ENCODE measurements around the gene FGD3.

Gene FGD3

DNA sequence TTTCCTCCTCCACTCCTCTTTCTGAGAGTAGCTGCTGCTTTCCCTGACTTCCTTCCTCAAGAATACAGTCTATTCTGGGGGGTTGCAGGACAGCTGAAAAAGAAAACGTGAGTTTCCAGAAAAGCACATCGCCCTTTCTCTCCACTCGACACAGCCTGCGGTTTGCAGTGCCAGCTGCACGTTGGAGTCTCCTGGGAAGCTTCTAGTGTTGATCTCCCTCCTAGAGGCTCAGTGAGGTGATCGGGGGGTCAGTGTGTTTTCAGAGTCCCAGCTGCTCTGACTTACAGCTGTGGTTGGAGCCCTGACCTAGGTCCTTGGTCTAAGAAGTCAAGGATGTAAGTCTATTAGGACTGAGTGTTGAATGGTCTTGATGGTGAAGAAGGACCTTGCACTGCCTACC is 86.2 kb downstream of the FGD3 start:
- DNase-seq: no peak

DNA sequence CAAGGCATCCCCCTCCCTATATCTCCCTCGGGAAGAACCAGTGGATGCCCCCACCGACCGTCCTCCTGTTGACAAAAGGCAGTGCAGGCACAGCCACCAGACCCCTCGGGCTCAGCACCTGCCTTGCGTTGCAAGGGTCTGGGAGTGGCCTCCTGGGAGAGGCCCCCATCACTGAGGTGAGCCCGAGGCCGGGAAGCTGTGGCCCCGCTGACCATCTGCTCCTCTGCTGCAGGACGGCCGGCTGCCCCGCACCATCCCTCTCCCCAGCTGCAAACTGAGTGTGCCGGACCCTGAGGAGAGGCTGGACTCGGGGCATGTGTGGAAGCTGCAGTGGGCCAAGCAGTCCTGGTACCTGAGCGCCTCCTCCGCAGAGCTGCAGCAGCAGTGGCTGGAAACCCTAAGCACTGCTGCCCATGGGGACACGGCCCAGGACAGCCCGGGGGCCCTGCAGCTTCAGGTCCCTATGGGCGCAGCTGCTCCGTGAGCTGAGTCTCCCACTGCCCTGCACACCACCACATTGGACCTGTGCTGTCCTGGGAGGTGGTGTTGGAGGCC is 87.9 kb downstream of the FGD3 start:
- DNase-seq: no peak

DNA sequence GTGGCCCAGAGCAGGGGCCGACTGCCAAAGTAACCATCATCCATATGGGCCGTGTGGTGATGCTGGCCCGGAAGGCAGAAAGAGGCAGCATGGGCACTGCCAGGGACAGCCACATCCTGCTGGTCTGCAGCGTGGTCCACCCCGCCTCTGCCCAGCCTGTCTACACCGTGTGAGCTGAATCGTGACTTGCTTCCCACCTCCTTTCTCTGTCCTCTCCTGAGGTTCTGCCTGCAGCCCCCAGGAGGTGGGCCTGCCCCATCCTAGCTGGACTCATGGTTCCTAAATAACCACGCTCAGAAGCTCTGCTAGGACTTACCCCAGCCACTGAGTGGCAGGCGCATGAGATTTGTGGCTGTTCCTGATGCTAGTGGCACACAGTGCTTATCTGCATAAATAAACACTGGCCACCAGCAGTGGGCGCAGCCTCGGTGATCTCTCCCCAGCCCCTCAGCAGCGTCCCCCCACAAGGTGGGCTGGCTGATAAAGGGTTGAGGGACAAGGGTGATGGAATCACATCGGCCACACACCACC is 88.6 kb downstream of the FGD3 start:
- no peak for DNase-seq

DNA sequence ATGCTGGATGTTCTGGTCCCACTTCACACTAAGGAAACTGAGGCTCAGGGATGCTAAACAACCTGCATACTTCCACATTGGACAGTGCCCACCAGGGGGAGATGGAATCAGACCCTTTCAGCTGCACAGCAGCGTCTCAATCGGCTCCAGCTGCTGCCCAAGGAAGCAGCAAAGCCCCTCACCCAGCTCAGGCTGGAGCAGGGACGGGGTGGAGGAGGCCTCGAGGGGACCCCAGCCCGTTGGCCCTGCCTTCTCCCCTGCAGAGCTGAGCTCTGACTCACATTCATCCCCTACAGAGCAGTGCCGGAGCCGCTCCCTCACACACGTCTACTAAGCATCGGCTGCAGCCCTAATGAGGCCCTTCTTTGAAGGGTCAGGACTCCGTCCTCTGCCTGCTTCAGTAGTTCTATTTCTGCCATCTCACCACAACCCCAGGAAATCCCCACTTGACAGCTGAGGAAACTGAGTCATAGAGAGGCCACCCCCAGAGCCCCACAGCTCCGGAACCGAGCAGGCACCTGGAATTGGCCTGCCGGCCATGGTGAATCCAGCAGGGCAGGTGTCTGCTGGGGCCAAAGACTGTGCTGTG is 89.7 kb downstream of the FGD3 start:
- no peak for DNase-seq

DNA sequence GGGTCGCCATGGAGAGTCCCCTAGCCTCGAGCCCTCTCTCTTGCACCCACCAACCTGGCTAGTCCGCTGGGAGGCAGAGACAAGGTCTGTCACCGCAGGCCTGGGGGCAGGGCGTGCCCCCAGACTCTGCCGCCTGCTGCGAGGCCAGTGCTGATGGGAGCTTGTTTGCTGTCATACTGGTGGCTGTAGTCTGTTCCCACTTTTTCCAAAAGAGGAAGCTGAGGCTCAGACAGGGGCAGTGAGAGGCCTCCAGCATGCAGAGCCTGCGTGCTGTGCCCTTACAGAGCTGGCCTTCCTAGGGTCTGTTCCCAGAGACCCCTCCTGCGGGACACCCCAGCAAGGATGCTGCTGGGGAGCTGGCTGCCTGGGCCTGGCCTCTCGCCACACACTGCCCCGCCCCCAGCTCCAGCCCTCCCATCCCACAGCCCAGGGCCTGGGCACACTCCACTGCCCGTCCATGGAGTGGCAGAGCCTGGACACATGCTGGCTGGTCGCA is 90.2 kb downstream of the FGD3 start:
- no peak for DNase-seq

DNA sequence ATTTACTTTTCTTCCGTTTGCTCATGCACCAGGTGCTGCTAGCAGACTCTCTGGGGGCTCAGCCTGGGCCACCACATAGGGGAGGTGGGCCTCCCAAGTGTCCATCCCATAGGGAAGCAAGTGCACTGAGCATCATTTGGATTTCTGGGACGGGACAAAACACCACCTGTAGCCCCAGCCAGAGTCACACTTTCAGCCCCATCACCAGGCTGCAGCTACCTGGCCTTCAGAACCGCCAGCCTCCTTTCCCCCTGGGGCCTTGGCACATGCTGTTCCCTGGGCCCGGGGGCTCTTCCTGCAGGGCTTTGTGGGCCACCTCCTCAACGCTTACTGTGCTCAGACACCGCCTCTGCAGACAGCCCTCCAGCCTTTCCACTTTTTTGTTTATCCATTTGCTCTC is 91.6 kb downstream of the FGD3 start:
- DNase-seq: no peak

DNA sequence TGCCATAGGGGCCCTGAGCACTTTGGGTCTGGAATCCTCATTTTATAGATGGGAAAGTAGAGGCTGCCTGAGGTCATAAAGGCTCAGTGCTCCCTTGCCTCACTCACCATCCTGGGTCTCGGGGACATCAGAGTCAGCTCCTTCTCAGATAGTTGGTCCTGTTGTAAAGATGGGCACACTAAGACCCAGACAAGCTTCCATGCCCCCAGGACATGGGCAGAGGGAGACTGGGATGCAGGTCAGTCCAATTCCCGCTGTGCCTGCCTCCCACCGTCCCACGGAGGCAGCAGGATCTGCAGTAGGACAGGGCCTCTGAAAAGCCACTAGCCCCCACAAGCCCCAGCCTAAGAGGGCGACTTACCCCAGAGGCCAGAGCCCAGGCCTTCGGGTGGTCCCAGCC is 92.1 kb downstream of the FGD3 start:
- no peak for DNase-seq

DNA sequence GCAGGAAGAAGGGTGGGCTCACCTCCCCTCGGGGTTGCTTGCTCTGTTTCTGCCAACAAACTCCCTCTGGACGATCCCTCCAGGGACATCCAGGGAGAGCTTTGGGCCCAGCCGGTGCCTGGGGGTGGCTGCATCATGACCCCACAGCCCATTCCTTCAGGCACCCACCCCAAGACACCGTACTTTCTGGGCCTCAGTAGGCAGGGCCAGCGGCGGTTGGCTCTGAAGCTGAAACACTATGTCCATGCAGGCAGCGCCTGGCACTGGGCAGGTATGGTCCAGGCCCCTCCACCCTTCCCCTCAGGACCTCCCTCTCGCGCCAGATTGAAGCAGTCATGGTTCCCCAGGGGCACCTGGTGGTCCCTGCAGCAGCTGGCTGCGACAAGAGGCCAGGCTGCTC is 92.7 kb downstream of the FGD3 start:
- DNase-seq: no peak

DNA sequence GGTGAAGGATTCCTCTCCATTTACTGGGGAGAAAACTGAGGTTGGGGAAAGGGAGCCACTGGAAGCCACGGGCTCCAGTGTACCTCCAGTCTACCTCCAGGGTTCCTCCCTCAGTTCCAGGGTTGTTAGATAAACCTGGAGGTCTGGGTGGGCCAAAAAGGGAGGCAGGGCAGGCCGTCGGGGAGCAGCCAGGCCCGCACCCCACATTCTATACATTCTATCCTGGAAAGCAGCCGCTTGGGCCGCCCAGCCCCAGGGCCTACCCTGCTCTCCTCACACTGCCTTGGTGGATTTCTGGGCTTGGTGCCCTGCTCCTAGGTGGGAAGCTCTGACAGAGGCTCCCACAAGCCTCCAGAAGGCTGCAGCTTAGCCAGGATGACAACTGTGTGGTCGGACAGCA is 93.1 kb downstream of the FGD3 start:
- DNase-seq: no peak

DNA sequence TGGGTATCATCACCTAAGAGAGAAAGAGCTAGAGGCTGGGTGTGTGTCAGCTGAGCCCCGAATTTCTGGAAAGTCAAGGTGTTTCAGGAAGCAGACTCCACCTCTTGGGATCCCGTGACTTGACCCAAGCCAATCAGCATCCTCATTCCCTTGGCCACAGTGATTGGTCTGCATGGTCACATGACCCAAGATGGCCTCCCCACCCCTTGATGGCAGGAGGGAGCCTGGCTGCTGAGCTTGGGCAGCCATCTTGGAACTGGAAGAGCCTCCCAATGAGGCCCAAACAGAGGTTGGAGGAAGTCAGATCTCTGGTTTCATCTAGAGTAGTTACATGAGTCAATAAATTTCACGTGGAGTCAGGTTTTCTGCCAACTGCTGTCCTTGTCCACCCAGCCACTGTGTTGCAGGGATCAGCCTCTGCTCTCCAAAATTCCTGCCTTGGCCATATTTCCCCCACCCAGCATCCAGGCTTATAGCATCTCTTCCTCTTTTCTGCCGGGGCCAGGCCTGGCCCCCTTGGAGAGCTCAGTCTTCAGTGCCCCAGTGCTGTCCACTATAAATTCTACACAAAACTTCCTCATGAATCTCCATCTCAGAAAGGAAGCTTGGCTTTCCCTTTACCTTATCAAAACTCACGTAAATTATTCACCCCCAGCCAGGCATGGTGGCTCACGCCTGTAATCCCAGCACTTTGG is 93.9 kb downstream of the FGD3 start:
- no peak for DNase-seq

DNA sequence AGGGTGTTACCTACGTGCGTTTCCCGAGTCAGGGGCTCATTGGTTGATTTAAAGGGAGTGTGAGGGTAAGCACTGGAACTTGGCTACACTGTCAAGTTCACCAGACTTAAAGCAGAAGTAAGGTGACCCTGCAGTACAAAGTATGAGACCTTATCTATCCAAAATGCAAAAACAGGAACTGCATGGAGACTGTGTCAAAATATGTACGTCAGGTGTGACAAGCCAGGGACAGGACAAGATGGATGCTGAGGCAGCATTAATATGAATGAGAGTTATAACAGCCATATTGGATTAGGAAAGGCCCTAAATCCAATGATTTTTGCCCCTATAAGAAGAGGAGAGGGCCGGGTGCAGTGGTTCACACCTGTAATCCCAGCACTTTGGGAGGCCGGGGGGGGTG is 95.8 kb downstream of the FGD3 start:
- DNase-seq: no peak

DNA sequence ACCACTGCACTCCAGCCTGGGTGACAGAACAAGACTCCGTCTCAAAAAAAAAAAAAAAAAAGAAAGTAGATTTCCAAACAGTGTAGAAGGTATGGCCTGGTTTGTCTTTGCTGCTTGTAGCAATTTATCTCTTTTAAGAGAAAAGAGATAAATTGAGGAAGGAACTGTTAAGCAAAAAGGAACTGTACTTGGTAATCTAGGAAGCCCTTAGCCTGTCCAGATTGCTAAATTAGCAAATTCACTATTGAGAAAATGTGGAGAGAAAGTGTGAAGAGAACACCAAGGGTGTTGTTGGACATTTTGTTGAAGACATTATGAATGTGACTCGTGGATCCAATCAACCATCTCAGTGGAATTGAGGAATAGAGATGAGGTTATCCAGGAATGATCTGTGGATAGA is 98.2 kb downstream of the FGD3 start:
- no peak for DNase-seq

DNA sequence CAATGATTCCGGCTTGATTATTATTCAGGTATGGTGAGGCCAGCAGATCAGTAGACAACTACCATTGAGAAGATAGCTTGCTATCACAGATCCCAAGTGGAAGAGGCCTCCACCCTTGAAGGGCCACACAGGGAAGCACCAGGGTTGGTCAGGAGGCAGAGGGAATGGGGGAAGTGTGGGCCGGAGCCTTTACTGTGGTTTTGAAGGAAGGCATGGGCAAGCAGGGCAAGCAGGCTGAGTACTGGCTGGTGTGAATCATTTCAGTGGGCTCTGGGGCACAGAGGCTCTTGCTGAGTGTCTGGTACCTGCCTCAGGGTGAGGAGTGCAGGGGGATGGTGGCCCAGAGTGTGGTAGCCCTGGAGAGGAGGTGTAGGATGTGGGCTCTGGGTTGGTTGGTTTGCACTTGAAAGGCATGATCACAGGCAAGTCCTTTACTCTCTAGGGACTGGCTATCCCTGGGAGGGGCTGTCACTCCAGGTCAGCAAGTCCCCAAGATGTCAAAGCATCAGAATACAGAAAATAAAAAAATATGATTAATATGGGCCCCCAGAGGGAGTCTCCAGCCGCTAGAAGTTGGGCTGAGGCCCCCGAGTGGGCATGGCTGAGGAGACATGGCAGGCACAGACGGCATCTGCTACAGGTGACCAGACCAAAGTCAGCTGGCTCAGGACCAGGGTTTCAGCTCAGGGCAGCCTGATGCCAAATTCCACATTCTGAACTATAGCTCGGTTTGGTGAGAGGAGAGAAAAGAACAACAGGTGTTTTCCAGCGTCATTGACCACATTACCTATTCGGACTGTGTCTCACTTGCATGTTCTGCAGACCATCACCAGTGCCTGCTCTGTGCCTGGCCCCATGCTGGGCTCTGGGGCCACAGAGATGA is 101.5 kb downstream of the FGD3 start:
- DNase-seq: no peak

DNA sequence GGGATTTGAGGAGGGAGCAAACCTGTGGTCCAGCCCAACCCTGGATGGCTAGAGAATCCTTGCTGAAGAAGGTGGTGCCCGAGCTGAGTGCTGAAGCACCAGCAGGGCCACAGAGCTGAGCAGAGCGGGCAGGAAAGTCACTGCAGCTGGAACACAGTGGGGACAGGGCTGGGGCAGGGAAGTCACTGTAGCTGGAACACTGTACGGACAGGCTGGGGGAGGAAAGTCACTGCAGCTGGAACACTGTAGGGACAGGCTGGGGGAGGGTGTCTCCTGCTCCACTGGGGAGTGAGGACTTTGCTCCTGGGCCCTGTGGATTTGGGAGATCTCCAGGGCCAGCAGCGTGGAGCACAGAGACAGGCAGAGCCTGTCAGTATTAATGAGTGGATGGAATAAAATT is 102.2 kb downstream of the FGD3 start:
- no peak for DNase-seq

DNA sequence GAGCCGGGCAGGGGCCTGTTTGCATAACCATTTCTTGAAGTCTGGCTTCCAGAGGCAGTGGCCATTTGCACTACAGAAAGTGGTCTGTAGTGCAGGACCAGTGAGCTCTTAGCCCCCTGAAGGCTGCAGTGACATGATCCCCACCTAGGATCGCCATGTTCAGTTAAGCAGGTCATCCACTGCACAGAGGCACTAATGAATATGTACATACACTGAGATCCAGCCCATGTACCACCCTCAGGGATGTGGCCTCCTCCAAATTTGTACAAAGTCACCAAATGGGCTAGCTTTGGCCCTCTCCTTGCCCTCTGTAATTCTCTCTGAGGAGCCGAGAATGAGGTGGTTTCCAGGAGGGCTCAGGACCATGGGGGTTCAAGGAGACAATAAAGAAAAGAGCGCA is 102.9 kb downstream of the FGD3 start:
- no peak for DNase-seq

DNA sequence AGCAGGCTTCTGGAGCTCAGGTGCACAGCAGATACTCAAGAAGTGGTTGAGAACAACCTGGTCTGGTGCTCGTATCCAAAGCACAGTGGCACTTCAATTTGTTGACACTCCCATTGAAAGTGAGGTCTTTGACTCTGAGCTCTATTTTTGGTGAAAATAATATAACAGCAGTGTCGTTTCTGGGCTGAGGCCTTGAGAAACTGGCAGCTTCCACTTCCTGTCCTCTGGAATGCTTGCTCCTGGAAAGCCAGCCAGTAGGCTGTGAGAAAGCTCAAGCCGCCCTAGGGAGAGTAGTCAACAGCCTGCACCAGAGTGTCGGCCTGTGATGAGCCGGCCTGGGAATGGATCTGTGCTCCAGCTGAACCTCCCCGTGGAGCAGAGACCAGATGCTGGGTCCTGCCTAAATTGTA is 104.4 kb downstream of the FGD3 start:
- no peak for DNase-seq

DNA sequence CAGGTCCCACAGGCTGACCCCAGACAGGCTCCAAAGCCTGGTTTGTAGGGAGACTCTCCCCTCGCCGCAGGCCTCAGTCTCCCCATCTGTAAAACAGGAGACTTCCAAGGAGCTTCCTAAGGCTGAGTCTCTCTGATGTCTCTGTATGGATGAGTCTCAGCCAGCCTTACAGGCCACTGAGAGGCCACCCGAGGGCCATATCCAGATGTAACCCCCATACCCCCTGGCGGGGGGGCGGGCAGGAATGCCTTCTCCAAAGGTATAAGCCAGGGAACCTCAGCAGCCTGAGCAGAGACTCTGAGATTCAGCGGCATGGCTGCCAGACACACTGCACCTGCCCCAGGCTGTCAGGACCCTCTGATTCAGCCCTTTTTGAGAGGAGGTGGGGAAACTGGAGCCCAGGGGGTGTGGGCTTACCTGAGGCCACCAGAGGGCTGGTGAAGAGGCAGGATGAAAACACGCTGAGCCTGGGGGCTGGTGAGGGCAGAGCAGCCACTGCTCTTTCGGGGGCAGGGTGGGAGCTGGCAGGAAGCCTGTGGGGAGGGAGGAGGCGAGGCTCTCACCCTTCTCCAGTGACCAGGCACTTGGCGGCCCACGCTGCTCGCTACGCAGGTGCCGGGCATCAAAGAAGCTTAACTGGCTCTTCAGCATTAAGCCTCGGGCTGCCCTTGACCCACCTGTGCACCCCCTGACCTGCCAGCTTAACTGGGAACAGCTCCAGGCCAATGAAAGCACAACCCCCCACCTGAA is 105.6 kb downstream of the FGD3 start:
- DNase-seq: no peak

DNA sequence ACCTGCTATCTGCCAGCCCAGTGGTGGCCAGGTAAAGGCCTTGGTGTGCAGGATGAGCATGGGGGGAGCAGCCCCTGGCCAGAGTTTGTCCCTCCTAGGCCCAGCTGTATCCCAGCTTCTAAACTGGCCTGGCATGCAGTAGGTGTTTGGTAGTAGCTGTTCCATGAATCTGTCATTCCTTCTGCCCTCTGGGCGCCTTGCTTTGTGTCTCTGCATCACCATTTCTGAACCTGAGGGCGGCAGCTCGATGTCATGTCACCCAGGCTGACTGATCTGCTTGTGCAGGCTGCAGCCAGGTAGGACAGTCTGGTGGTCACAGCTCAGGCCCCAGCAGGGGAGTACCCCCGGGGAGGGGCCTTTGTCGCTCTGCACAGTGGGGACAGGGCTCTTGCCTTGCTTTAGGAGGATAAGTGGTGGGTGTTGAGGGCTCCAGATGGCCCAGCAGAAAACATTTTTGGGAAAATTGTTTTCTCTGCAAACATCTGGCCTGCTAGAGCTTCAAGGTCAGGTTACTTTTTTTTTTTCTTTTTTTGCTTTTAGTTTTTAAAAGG is 106.5 kb downstream of the FGD3 start:
- DNase-seq: no peak

DNA sequence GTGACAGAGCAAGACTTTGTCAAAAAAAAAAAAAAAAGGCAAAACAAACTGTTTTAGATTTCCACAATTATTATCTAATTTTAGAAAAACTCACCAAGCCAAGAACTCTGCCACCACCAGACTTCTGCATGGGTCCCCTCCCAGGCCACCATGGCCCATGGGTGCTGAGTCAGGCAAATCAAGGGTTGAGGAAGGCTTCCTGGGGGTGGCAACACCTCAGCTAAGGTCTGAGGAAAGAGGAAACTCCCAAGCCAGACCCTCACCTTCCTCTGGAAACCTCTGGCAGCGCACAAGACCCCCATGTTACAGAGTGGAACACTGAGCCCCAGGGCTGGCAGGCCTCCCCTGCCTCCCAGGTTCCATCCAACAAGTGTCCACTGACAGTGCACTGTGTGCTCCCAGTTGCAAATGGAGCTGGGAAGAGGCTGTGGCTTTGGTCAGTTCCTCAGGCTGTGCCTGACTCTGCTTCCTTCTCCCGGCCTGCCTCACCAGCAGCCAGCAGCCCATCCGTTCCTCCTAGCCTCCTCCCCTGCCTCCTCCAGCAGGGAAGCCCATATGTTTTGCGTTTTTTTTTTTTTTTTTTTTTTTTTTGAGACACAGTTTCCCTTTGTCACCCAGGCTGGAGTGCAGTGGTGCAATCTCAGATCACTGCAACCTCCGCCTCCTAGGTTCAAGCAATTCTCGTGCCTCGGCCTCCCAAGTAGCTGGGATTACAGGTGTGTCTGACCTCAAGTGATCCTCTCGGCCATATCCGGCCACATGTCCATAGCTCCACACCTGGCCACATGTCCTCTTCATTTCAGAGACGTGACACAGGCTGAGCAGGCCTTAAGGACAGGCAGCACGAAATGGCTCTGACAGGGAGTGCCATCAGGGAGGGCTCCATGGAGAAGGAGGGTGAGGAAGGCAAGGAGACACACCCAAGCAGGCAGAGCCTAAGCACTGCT is 107.7 kb downstream of the FGD3 start:
- DNase-seq: no peak

DNA sequence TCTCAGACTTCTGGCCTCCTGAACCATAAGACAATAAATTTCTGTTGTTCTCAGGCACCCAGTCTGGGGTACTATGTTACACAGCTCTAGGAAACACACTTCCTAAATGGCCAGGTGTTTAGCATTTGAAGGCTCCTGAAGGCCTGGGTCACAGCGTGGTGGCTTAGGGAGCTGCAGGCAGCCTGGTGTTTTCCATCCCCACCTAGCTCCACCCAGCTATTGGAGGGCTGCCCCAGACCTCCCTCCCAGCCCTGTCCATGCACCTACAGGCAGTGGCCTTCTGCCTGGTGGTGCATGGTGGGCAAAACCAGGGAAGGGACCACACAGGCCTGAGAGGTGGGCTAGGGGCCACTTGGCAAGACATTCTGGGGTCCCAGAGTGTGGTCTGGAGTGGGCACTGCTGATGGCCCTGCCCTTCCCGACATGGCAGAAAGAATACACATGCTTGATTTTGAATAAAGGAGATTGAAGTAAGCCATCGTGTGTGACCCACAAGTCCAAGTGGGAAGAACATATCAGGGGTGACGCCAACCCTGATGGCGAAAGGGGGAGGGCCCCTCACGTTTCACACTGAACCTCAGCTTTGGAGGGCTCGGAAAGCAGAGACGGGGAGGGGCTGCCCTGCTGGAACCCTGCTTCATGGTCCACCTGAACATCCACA is 109.8 kb downstream of the FGD3 start:
- DNase-seq: no peak
